CD4-positive, alpha-beta T cell treated with Interleukin-4 for 1 hour (primary cell): ENCODE results near the gene GYPC.

Experiments
- DNase-seq, 2 donors: peaks; one replicate each; pipeline ENCODE4 v3.0.0-alpha.2; 2020 to 2022

The GYPC gene

GRCh38 chr2:126736133-126736874 is 80.3 kb downstream of the GYPC start:
- no peak for DNase-seq

DNA sequence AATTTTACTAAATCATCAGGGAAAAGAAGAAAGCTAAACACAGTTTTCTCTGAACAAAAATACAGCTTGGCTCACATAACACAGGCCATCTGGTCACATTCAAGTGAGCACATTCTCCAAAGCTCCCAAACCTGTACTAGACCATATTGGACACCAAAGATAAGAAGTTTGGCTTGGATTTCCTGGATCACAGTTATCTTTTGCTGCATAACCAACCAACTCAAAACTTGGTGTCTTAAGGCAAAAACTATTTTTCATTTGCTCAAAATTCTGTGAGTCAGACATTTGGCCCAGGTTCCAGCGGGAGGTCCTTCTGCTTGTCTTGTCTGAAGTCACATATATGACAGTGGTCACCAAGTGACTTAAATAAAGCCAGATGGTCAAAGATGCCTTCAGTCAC is 83.2 kb downstream of the GYPC start:
- DNase-seq = no peak

DNA sequence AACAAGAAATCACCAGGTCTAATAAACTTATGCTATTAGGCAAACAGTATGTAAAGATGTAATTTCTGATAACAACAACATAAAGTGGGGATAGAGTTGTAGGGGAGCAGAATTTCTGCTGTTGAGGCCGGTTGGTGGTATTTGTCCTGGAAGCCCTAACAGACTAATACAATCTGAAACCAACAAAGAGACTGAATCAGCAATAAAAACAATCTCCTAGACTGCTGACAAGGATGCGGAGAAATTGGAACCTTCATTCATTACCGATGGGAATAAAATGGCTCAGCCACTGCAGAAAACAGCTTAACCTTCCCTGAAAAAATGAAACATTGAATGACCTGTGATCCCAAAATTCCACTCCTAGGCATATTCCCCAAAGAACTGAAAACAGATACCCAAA is 88.7 kb downstream of the GYPC start:
- no peak for DNase-seq
